Measurements from ENCODE around the gene TIGD3. TPM values are rescaled to one million over a fixed set of nuclear protein-coding genes. Genes with fewer than 3 reads are reported as not detected.

The TIGD3 gene
- total RNA-seq = 0.22 TPM in 1 of 2 replicates, not detected in the other

GRCh38 chr11:65354265-65355012 lies at the start of gene TIGD3:
TIGD3 (plus strand) TSS chr11:65354751; CDS start chr11:65355809, 1,058 bp downstream.

GRCh38 chr11:65314501-65315203 lies 39.9 kb upstream of the TIGD3 start, which contains the start of gene CDC42EP2:
CDC42EP2 (plus strand) TSS chr11:65314866; CDS start chr11:65320899, 6,033 bp downstream.

GRCh38 chr11:65382033-65382803 lies 27.7 kb downstream of the TIGD3 start, which contains the start of gene SLC25A45:
SLC25A45 (minus strand) TSS chr11:65382646; CDS start chr11:65381951, 695 bp downstream.

GRCh38 chr11:65386307-65387140 lies 32.0 kb downstream of the TIGD3 start, which contains the start of gene FRMD8:
FRMD8 (plus strand) TSS chr11:65386637; CDS start chr11:65387037, 400 bp downstream.

Other genes with a start within 250 kb of the TIGD3 start
- 13.3 and 65.0 TPM in 2 replicates for gene TM7SF2, start 242.9 kb upstream of the TIGD3 start, total RNA-seq
- 15.8 and 22.5 TPM in 2 replicates for gene ZNHIT2, start 237.1 kb upstream of the TIGD3 start, total RNA-seq
- 107 and 347 TPM in 2 replicates for gene FAU, start 232.6 kb upstream of the TIGD3 start, total RNA-seq
- 53.4 and 89.2 TPM in 2 replicates for gene MRPL49, start 232.4 kb upstream of the TIGD3 start, total RNA-seq
- gene SYVN1, start 220.2 kb upstream of the TIGD3 start, total RNA-seq = 31.1 and 197 TPM in 2 replicates
- not detected in 2 replicates for gene SPDYC, start 184.5 kb upstream of the TIGD3 start, total RNA-seq
- gene CAPN1, start 172.8 kb upstream of the TIGD3 start, total RNA-seq = 184 and 242 TPM in 2 replicates
- 2.6 and 28.2 TPM in 2 replicates for gene POLA2, start 92.8 kb upstream of the TIGD3 start, total RNA-seq
- 48.4 and 56.9 TPM in 2 replicates for gene CDC42EP2, start 39.9 kb upstream of the TIGD3 start, total RNA-seq
- gene DPF2, start 20.9 kb upstream of the TIGD3 start, total RNA-seq = 49.8 and 57.8 TPM in 2 replicates
- 1.1 and 2.0 TPM in 2 replicates for gene SLC25A45, start 27.9 kb downstream of the TIGD3 start, total RNA-seq
- 51.4 and 72.6 TPM in 2 replicates for gene FRMD8, start 31.9 kb downstream of the TIGD3 start, total RNA-seq
- gene NEAT1, start 68.0 kb downstream of the TIGD3 start, total RNA-seq = 307 and 308 TPM in 2 replicates
- gene MALAT1, start 144.3 kb downstream of the TIGD3 start, total RNA-seq = 9,497 and 11,655 TPM in 2 replicates
- 154 and 186 TPM in 2 replicates for gene SCYL1, start 170.3 kb downstream of the TIGD3 start, total RNA-seq
- 26.2 and 55.6 TPM in 2 replicates for gene LTBP3, start 203.6 kb downstream of the TIGD3 start, total RNA-seq
- 44.0 and 79.0 TPM in 2 replicates for gene ZNRD2, start 215.7 kb downstream of the TIGD3 start, total RNA-seq
- 15.1 and 48.8 TPM in 2 replicates for gene FAM89B, start 217.8 kb downstream of the TIGD3 start, total RNA-seq
- gene EHBP1L1, start 221.3 kb downstream of the TIGD3 start, total RNA-seq = 48.8 and 79.2 TPM in 2 replicates
- not detected in 2 replicates for gene KCNK7, start 241.0 kb downstream of the TIGD3 start, total RNA-seq

All from placental pericyte (primary cell).